H9 (cell line): ENCODE results near the gene SERPINB13. TPM values are rescaled to one million over a fixed set of nuclear protein-coding genes. Genes with fewer than 3 reads are reported as not detected.

Experiments
- DNase-seq: peaks from one replicate; pipeline ENCODE4 v3.0.0-alpha.2; 2017
- H2AFZ ChIP-seq: one replicate; pipeline ENCODE4 v1.6.1; 2013; ENCODE audit warnings: mild to moderate bottlenecking, low read length, control low read depth, moderate library complexity
- H2AK5ac ChIP-seq: 2 replicates; pipeline ENCODE4 v1.6.1; 2013; ENCODE audit warnings: low read length, control low read depth, mixed read lengths; ENCODE audit not compliant: insufficient read length
- H2BK120ac ChIP-seq: one replicate; pipeline ENCODE4 v1.6.1; 2013; ENCODE audit warnings: low read depth, mild to moderate bottlenecking, low read length, control low read depth, inconsistent platforms; ENCODE audit not compliant: poor library complexity, severe bottlenecking
- H2BK12ac ChIP-seq: 2 replicates; pipeline ENCODE4 v1.6.1; 2013; ENCODE audit warnings: low read length, control low read depth, mixed read lengths, low read depth; ENCODE audit not compliant: insufficient read length
- H2BK15ac ChIP-seq: 2 replicates; pipeline ENCODE4 v1.6.1; 2013; ENCODE audit warnings: low read depth, low read length, control low read depth
- H2BK20ac ChIP-seq: one replicate; pipeline ENCODE4 v1.6.1; 2013; ENCODE audit warnings: low read depth, mild to moderate bottlenecking, low read length, control low read depth, inconsistent platforms; ENCODE audit not compliant: poor library complexity, severe bottlenecking
- H2BK5ac ChIP-seq: 2 replicates; pipeline ENCODE4 v1.6.1; 2013; ENCODE audit warnings: low read length, control low read depth, mixed read lengths; ENCODE audit not compliant: insufficient read length
- H3K14ac ChIP-seq: 2 replicates; pipeline ENCODE4 v1.6.1; 2013; ENCODE audit warnings: low read length, control low read depth; ENCODE audit not compliant: insufficient read depth
- H3K18ac ChIP-seq: 2 replicates; pipeline ENCODE4 v1.6.1; 2013; ENCODE audit warnings: low read depth, mild to moderate bottlenecking, mixed read lengths, low read length, control low read depth; ENCODE audit not compliant: insufficient read length
- H3K23ac ChIP-seq: 2 replicates; pipeline ENCODE4 v1.6.1; 2013; ENCODE audit warnings: low read length, control low read depth, mixed read lengths, low read depth; ENCODE audit not compliant: insufficient read length
- H3K23me2 ChIP-seq: 2 replicates; pipeline ENCODE4 v1.6.1; 2013; ENCODE audit warnings: low read depth, mild to moderate bottlenecking, mixed read lengths, low read length, control low read depth; ENCODE audit not compliant: insufficient read length, poor library complexity, severe bottlenecking
- H3K27ac ChIP-seq: 2 replicates; pipeline ENCODE4 v1.5.1; 2013; ENCODE audit warnings: low read length, control low read depth, mixed read lengths, low read depth; ENCODE audit not compliant: insufficient read length
- H3K27me3 ChIP-seq: 2 replicates; pipeline ENCODE4 v1.6.1; 2013; ENCODE audit warnings: low read length, control low read depth, inconsistent platforms; ENCODE audit not compliant: insufficient read depth
- H3K4ac ChIP-seq: 2 replicates; pipeline ENCODE4 v1.6.1; 2013; ENCODE audit warnings: low read depth, mild to moderate bottlenecking, control low read depth, inconsistent platforms, low read length, moderate library complexity
- H3K4me1 ChIP-seq: 2 replicates; pipeline ENCODE4 v1.6.1; 2013; ENCODE audit warnings: low read length, control low read depth, inconsistent platforms; ENCODE audit not compliant: insufficient read depth
- H3K4me2 ChIP-seq: 2 replicates; pipeline ENCODE4 v1.6.1; 2013; ENCODE audit warnings: low read length, control low read depth, mixed read lengths; ENCODE audit not compliant: insufficient read length, insufficient read depth
- H3K56ac ChIP-seq: 2 replicates; pipeline ENCODE4 v1.6.1; 2013; ENCODE audit warnings: low read depth, mild to moderate bottlenecking, mixed read lengths, low read length, control low read depth; ENCODE audit not compliant: insufficient read length
- H3K79me1 ChIP-seq: 2 replicates; pipeline ENCODE4 v1.6.1; 2013; ENCODE audit warnings: low read depth, mild to moderate bottlenecking, moderate library complexity, low read length, control low read depth, inconsistent platforms; ENCODE audit not compliant: insufficient read depth, poor library complexity, severe bottlenecking
- H3K79me2 ChIP-seq: 2 replicates; pipeline ENCODE4 v1.6.1; 2013; ENCODE audit warnings: low read length, control low read depth, inconsistent platforms; ENCODE audit not compliant: insufficient read depth
- H3K9ac ChIP-seq: 2 replicates; pipeline ENCODE4 v1.6.1; 2013; ENCODE audit warnings: low read length, control low read depth, mixed read lengths; ENCODE audit not compliant: insufficient read length; ENCODE audit errors: extremely low read depth
- H3K9me3 ChIP-seq: one replicate; pipeline ENCODE4 v1.6.1; 2013; ENCODE audit warnings: low read depth, low read length, inconsistent platforms; ENCODE audit not compliant: control insufficient read depth
- H3T11ph ChIP-seq: one replicate; pipeline ENCODE4 v1.6.1; 2013; ENCODE audit warnings: mild to moderate bottlenecking, low read length, control low read depth, inconsistent platforms
- H4K20me1 ChIP-seq: one replicate; pipeline ENCODE4 v1.6.1; 2013; ENCODE audit not compliant: control insufficient read depth, insufficient read length, insufficient read depth
- H4K5ac ChIP-seq: 2 replicates; pipeline ENCODE4 v1.6.1; 2013; ENCODE audit warnings: low read depth, mild to moderate bottlenecking, mixed read lengths, low read length, control low read depth; ENCODE audit not compliant: insufficient read length
- H4K8ac ChIP-seq: replicated peaks from 2 replicates; pipeline ENCODE4 v1.6.1; 2013; ENCODE audit warnings: low read length, control low read depth, mixed read lengths, low read depth; ENCODE audit not compliant: insufficient read length
- H4K91ac ChIP-seq: 2 replicates; pipeline ENCODE4 v1.6.1; 2013; ENCODE audit warnings: low read depth, mild to moderate bottlenecking, moderate library complexity, mixed read lengths, low read length, control low read depth; ENCODE audit not compliant: insufficient read length
- H3K27ac Mint-ChIP-seq, 3 experiments: 2 replicates in 2 of 3; 3 replicates in 1 of 3; pipeline ENCODE4 v1.8.0; 2020 to 2021; ENCODE audit warnings: mixed read lengths in 3 of 3, mild to moderate bottlenecking in 1 of 3, moderate library complexity in 1 of 3
- H3K27me3 Mint-ChIP-seq: 2 replicates; pipeline ENCODE4 v1.8.0; 2021; ENCODE audit warnings: low read depth, mild to moderate bottlenecking, moderate library complexity, mixed read lengths
- H3K36me3 Mint-ChIP-seq, 3 experiments: 2 replicates in 2 of 3; 3 replicates in 1 of 3; pipeline ENCODE4 v1.8.0; 2020 to 2021; ENCODE audit warnings: low read depth in 3 of 3, mixed read lengths in 3 of 3; ENCODE audit not compliant: insufficient read depth in 1 of 3
- H3K4me1 Mint-ChIP-seq, 2 experiments: 2 replicates each; pipeline ENCODE4 v1.8.0; 2020; ENCODE audit warnings: mixed read lengths in 2 of 2
- H3K4me3 Mint-ChIP-seq, 2 experiments: 2 replicates in 1 of 2; 3 replicates in 1 of 2; pipeline ENCODE4 v1.8.0; 2020 to 2021; ENCODE audit warnings: mild to moderate bottlenecking in 2 of 2, mixed read lengths in 2 of 2, moderate library complexity in 1 of 2
- H3K9me3 Mint-ChIP-seq, 2 experiments: 2 replicates in 1 of 2; 3 replicates in 1 of 2; pipeline ENCODE4 v1.8.0; 2020; ENCODE audit warnings: mild to moderate bottlenecking in 2 of 2, mixed read lengths in 2 of 2, moderate library complexity in 1 of 2
- CTCF ChIP-seq: fragments of 200-600 bp; sonication (generic); conservative IDR thresholded peaks from 3 replicates; pipeline ENCODE4 v1.8.0; 2021; ENCODE audit warnings: antibody characterized with exemption, mild to moderate bottlenecking
- WGBS: extraction: QIAGEN DNeasy Blood & Tissue Kit; methylation state at CpG from one replicate; pipeline ENCODE4 v1.1.7; 2013; ENCODE audit warnings: missing lambda C conversion rate, low lambda C conversion rate, mixed read lengths; ENCODE audit not compliant: insufficient read length; ENCODE audit errors: extremely low coverage; 5-methylcytosine and 5-hydroxymethylcytosine counted together
- total RNA-seq: library from RNA; stranded (reverse); gene quantifications from 2 replicates; pipeline ENCODE4 v1.2.1, GENCODE V29; 2021

The SERPINB13 gene
- total RNA-seq, 1 experiment from 2014 or later: not detected

GRCh38 chr18:63604791-63605567 lies 17.8 kb downstream of the SERPINB13 start:
- Mint-ChIP-seq H3K27ac (no peak overlapping the region), H3K4me3 (no peak overlapping the region), H3K27me3 (no peaks in the 10 kb centered on the region), H3K9me3 (peaks cover 0 to 2% of the 10 kb centered on the region in 2 experiments; a peak in 1 of 5 replicates), H3K36me3 (no peaks in the 10 kb centered on the region), H3K4me1 (peaks cover 0 to 5% of the 10 kb centered on the region in 2 experiments; a peak in 2 of 4 replicates)
- Histone ChIP-seq H4K20me1 (no peaks in the 10 kb centered on the region), H3K79me2 (no peaks in the 10 kb centered on the region), H3K23ac (no peak overlapping the region), H2AFZ (no peak overlapping the region), H3K27ac (no peak overlapping the region), H2BK15ac (no peak overlapping the region), H3K23me2 (no peaks in the 10 kb centered on the region), H3K14ac (no peak overlapping the region), H3K9ac (no peak overlapping the region), H2BK120ac (no peak overlapping the region), H3T11ph (no peak overlapping the region), H4K8ac (no peak overlapping the region), H2BK5ac (no peak overlapping the region), H3K4me1 (no peaks in the 10 kb centered on the region; the same call in 1 of the 2 replicates), H3K56ac (no peak overlapping the region), H2BK20ac (no peak overlapping the region), H2AK5ac (no peak overlapping the region), H3K79me1 (no peaks in the 10 kb centered on the region), H2BK12ac (no peak overlapping the region), H3K27me3 (no peaks in the 10 kb centered on the region), H3K4me2 (no peak overlapping the region), H4K5ac (no peak overlapping the region), H3K4ac (no peak overlapping the region), H3K18ac (no peak overlapping the region), H4K91ac (no peak overlapping the region), H3K9me3 (no peaks in the 10 kb centered on the region)
- no peak for DNase-seq
- TF ChIP-seq CTCF: no peak
- WGBS: no CpG with 5 or more reads among the region's 4 CpGs
